CD14-positive monocyte (primary cell): Measurements from ENCODE around the gene TSPAN18. TPM values are rescaled to one million over a fixed set of nuclear protein-coding genes. Genes with fewer than 3 reads are reported as not detected.

Experiments
- DNase-seq, 3 donors: peaks; one replicate each; pipeline ENCODE4 v3.0.0-alpha.2; 2011 to 2022
- H2AFZ ChIP-seq: 2 replicates; pipeline ENCODE4 v1.6.0; 2012; ENCODE audit warnings: mild to moderate bottlenecking, low read depth, low read length, inconsistent platforms; ENCODE audit not compliant: insufficient read depth, poor library complexity, severe bottlenecking
- H3K27ac ChIP-seq, 2 donors: 1 replicate in 1 of 2; 2 replicates in 1 of 2; pipeline ENCODE4 v1.5.1; 2012 to 2013; ENCODE audit warnings: low read length in 2 of 2, control low read depth in 1 of 2, inconsistent platforms in 1 of 2, low read depth in 1 of 2, mild to moderate bottlenecking in 1 of 2
- H3K27me3 ChIP-seq, 2 donors: one replicate each; pipeline versions ENCODE4 v1.6.0 to v1.6.1; 2011 to 2013; ENCODE audit warnings: low read length in 2 of 2; ENCODE audit not compliant: control insufficient read depth in 2 of 2, insufficient read depth in 2 of 2
- H3K36me3 ChIP-seq, 2 donors: replicated peaks in 1 of 2; 1 replicate in 1 of 2; 2 replicates in 1 of 2; pipeline versions ENCODE4 v1.5.1 to v1.6.1; 2012 to 2013; ENCODE audit warnings: low read length in 2 of 2, control low read depth in 1 of 2, inconsistent platforms in 1 of 2, mild to moderate bottlenecking in 1 of 2; ENCODE audit not compliant: insufficient read depth in 2 of 2, control insufficient read depth in 1 of 2
- H3K4me1 ChIP-seq, 2 donors: 1 replicate in 1 of 2; 2 replicates in 1 of 2; pipeline versions ENCODE4 v1.5.1 to v1.6.1; 2012 to 2013; ENCODE audit warnings: low read length in 2 of 2, control low read depth in 1 of 2, inconsistent platforms in 1 of 2, mild to moderate bottlenecking in 1 of 2, moderate library complexity in 1 of 2; ENCODE audit not compliant: insufficient read depth in 2 of 2, control insufficient read depth in 1 of 2
- H3K4me2 ChIP-seq: replicated peaks from 2 replicates; pipeline ENCODE3; 2012; ENCODE audit warnings: low read length, moderate library complexity, mild to moderate bottlenecking; ENCODE audit not compliant: poor library complexity, severe bottlenecking; ENCODE audit errors: extremely low read depth
- H3K4me3 ChIP-seq, 3 experiments: fragments of 200-600 bp in 1 of 3; sonication (generic) in 1 of 3; replicated peaks in 1 of 3; 1 replicate in 2 of 3; 2 replicates in 1 of 3; pipeline ENCODE4 v1.5.1; 2011 to 2013; ENCODE audit warnings: low read length in 3 of 3, mild to moderate bottlenecking in 3 of 3, control low read depth in 2 of 3, low read depth in 2 of 3, inconsistent platforms in 1 of 3, moderate library complexity in 1 of 3
- H3K79me2 ChIP-seq: 2 replicates; pipeline ENCODE4 v1.6.0; 2012; ENCODE audit warnings: mild to moderate bottlenecking, control low read depth, inconsistent platforms, low read length, moderate library complexity; ENCODE audit not compliant: insufficient read depth
- H3K9ac ChIP-seq: 2 replicates; pipeline ENCODE4 v1.6.0; 2017; ENCODE audit warnings: low read length, mild to moderate bottlenecking; ENCODE audit not compliant: insufficient read depth, poor library complexity, severe bottlenecking
- H3K9me3 ChIP-seq, 2 donors: replicated peaks in 1 of 2; 1 replicate in 1 of 2; 2 replicates in 1 of 2; pipeline versions ENCODE4 v1.5.1 to v1.6.1; 2012 to 2013; ENCODE audit warnings: low read length in 2 of 2, control low read depth in 1 of 2; ENCODE audit not compliant: control insufficient read depth in 1 of 2, insufficient read depth in 1 of 2
- H4K20me1 ChIP-seq: 2 replicates; pipeline ENCODE4 v1.6.0; 2012; ENCODE audit warnings: mild to moderate bottlenecking, low read length, control low read depth, moderate library complexity; ENCODE audit not compliant: insufficient read depth
- H3K27ac Mint-ChIP-seq, 7 donors: one replicate each; pipeline ENCODE4 v1.8.0; 2020; ENCODE audit warnings: mild to moderate bottlenecking in 7 of 7, mixed read lengths in 7 of 7, moderate library complexity in 6 of 7, inconsistent platforms in 2 of 7
- H3K27me3 Mint-ChIP-seq, 3 donors: one replicate each; pipeline ENCODE4 v1.8.0; 2021 to 2022; ENCODE audit warnings: low read depth in 3 of 3, mild to moderate bottlenecking in 3 of 3, mixed read lengths in 3 of 3, moderate library complexity in 3 of 3, inconsistent platforms in 1 of 3
- H3K36me3 Mint-ChIP-seq, 2 donors: one replicate each; pipeline ENCODE4 v1.8.0; 2020; ENCODE audit warnings: mixed read lengths in 2 of 2, inconsistent platforms in 1 of 2, mild to moderate bottlenecking in 1 of 2
- H3K4me1 Mint-ChIP-seq: one replicate; pipeline ENCODE4 v1.8.0; 2020; ENCODE audit warnings: mild to moderate bottlenecking, mixed read lengths
- H3K4me3 Mint-ChIP-seq, 2 donors: one replicate each; pipeline ENCODE4 v1.8.0; 2020; ENCODE audit warnings: mild to moderate bottlenecking in 2 of 2, mixed read lengths in 2 of 2, moderate library complexity in 1 of 2
- H3K9me3 Mint-ChIP-seq, 7 donors: one replicate each; pipeline ENCODE4 v1.8.0; 2020 to 2022; ENCODE audit warnings: mixed read lengths in 7 of 7, mild to moderate bottlenecking in 6 of 7, moderate library complexity in 6 of 7, inconsistent platforms in 2 of 7
- WGBS: methylation state at CpG from one replicate; pipeline ENCODE4 v1.1.5; 2013; ENCODE audit warnings: missing lambda C conversion rate; ENCODE audit not compliant: insufficient coverage; 5-methylcytosine and 5-hydroxymethylcytosine counted together
- intact Hi-C, 2 donors: fragments of 100-400 bp; cut with micrococcal nuclease; formaldehyde crosslinking; loops; one replicate each; pipeline versions ENCODE4 v1.15.0 to v1.15.1; 2023
- polyA plus RNA-seq, 3 donors: library from polyadenylated mRNA; depleted of rRNA in 1 of 3; unstranded in 2 of 3; stranded (reverse) in 1 of 3; fragments of 300-500 nt in 2 of 3; fragments of >200 nt in 1 of 3; fragmentation: Illumina TruSeq in 2 of 3; gene quantifications; 1 replicate in 2 of 3; 2 replicates in 1 of 3; pipeline ENCODE4 v1.2.3, GENCODE V29; 2012 to 2021
- TF ChIP-seq, protein P1 (sequence below): fragments of 200-600 bp; IDR thresholded peaks from one replicate; pipeline ENCODE4 v1.8.0; 2022; ENCODE audit warnings: antibody characterized with exemption, mild to moderate bottlenecking

The TSPAN18 gene
- polyA plus RNA-seq, 3 donors, result not detected

DNA sequence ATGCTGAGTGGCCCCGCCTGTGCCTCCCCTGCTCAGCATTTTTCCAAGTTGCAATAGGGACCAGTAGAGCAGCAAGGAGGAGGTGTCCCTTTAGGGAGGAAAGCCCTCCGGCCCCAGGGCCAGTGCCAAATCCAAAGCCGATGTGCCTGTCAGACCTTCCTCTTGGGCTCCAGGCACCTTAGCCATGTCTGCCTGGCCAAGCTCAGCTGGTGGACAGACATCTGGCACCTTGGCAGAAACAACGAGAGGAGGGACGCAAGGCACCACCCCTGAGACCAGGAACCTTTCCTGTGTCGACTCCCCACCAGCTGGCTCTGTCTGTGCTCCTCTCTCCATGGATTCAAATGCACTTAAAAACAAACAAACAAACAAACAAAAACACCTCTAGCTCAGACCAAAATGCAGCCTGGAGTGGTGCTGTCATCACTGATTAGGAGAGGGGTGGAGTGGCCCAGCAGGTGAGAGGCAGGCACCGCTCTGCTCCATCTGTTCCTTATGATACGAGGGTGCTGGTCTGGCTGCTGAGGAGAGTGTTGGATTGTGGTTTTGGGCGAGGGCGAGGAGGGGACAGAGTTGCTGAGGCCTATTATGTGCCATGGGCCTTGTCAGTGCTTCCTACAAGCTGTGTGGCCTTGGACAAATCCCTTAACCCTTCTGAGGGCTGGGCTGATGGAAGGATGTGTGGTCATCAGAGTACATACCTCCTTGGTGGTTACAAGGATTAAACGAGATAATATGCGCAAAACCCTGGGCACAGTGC is 177.7 kb downstream of the TSPAN18 start:
- no peak overlapping the region for H3K4me3 ChIP-seq
- H4K20me1 ChIP-seq, result no peaks in the 10 kb centered on the region
- no peak overlapping the region for H3K27ac Mint-ChIP-seq
- H3K4me2 ChIP-seq, result no peak overlapping the region
- no peaks in the 10 kb centered on the region for H3K27me3 ChIP-seq
- peaks cover 0 to 3% (median 0%) of the 10 kb centered on the region in 7 donors for H3K9me3 Mint-ChIP-seq
- no peak overlapping the region for H3K27ac ChIP-seq
- H3K36me3 ChIP-seq, result no peaks in the 10 kb centered on the region
- no peaks in the 10 kb centered on the region for H3K9me3 ChIP-seq
- no peak overlapping the region for H2AFZ ChIP-seq
- no peaks in the 10 kb centered on the region for H3K79me2 ChIP-seq
- intact Hi-C loops, result no loop called here
- 95% methylated on average over 6 of the region's 12 CpGs for WGBS
- H3K36me3 Mint-ChIP-seq, result no peaks in the 10 kb centered on the region
- TF ChIP-seq, protein P1, sequence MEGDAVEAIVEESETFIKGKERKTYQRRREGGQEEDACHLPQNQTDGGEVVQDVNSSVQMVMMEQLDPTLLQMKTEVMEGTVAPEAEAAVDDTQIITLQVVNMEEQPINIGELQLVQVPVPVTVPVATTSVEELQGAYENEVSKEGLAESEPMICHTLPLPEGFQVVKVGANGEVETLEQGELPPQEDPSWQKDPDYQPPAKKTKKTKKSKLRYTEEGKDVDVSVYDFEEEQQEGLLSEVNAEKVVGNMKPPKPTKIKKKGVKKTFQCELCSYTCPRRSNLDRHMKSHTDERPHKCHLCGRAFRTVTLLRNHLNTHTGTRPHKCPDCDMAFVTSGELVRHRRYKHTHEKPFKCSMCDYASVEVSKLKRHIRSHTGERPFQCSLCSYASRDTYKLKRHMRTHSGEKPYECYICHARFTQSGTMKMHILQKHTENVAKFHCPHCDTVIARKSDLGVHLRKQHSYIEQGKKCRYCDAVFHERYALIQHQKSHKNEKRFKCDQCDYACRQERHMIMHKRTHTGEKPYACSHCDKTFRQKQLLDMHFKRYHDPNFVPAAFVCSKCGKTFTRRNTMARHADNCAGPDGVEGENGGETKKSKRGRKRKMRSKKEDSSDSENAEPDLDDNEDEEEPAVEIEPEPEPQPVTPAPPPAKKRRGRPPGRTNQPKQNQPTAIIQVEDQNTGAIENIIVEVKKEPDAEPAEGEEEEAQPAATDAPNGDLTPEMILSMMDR, result no peak
- no peak overlapping the region for H3K4me3 Mint-ChIP-seq
- H3K9ac ChIP-seq, result no peak overlapping the region
- H3K27me3 Mint-ChIP-seq, result peaks cover 12 to 16% (median 12%) of the 10 kb centered on the region in 3 donors
- no peaks in the 10 kb centered on the region for H3K4me1 Mint-ChIP-seq
- no peak for DNase-seq
- H3K4me1 ChIP-seq, result no peaks in the 10 kb centered on the region

DNA sequence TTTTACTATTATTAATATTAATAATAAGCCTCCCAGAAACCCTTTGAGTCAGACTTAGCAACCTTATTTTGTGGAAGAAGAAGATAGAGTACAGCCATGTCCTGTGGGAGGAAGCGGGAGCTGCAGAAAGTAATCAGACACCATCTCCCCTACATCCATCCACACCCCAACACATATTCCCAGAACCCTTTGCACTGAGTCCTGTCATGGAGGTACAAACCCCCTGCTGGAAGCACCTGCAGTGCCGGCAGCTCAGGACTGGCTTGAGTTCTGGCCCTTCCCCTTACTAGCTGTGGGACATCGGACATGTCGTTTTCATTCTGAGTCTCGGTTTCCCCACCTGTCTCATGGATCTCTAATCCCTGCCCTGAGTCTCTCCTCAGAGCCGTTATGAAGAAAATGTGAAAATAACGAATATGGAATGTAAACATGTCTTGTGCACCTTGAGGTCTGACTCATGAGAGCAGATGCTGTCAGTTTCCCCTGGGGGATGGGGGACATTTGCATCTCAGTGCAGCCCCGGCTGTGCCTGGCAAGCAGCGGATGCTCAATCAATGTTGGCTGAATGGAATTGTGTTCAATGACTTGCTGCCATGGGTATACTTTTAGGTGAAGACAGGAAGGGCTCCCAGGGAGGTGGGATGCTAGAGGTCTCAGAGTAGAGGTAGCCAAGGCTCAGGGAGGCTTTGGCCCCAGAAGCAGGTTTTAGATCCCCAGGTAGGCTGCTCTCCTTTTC is 178.5 kb downstream of the TSPAN18 start:
- Histone ChIP-seq H3K4me3 (no peak overlapping the region), H3K4me1 (no peaks in the 10 kb centered on the region), H4K20me1 (no peaks in the 10 kb centered on the region), H3K27me3 (no peaks in the 10 kb centered on the region), H3K79me2 (no peaks in the 10 kb centered on the region), H3K27ac (no peak overlapping the region), H3K36me3 (no peaks in the 10 kb centered on the region), H3K4me2 (no peak overlapping the region), H3K9ac (no peak overlapping the region), H3K9me3 (no peaks in the 10 kb centered on the region), H2AFZ (no peak overlapping the region)
- Mint-ChIP-seq H3K27me3 (peaks cover 11 to 16% (median 12%) of the 10 kb centered on the region in 3 donors), H3K9me3 (peaks cover 0 to 3% (median 0%) of the 10 kb centered on the region in 7 donors), H3K27ac (no peak overlapping the region), H3K4me1 (no peaks in the 10 kb centered on the region), H3K36me3 (no peaks in the 10 kb centered on the region), H3K4me3 (no peak overlapping the region)
- TF ChIP-seq, protein P1, result no peak
- DNase-seq, result no peak
- intact Hi-C loops, result no loop called here
- WGBS, result 91% methylated on average over 5 of the region's 9 CpGs
